ELR (cell line): ENCODE data around the gene AMH.
"Not testable (repeated sequence)": the region's sequence is repeated elsewhere in the genome, so short reads cannot be mapped to it uniquely, and the experiment has no call there.

Source experiments
- DNase-seq: peaks from one replicate; pipeline ENCODE4 v3.0.0-alpha.2; 2015; ENCODE audit warnings: low read depth

AMH gene

GRCh38 chr19:2270423-2271233, 21.5 kb downstream of the AMH start:
- DNase-seq: peak; percentile 89

GRCh38 chr19:2271234-2272103, 22.3 kb downstream of the AMH start:
- peak; percentile 94 for DNase-seq

- DNase-seq: peak; percentile 86
These were observed 24.4 kb downstream of the AMH start for GRCh38 chr19:2273356-2274184.

GRCh38 chr19:2274185-2274711, 25.1 kb downstream of the AMH start:
- DNase-seq: peak; percentile 38

- DNase-seq: peak; percentile 74
These were observed 25.9 kb downstream of the AMH start for GRCh38 chr19:2274931-2275535.

GRCh38 chr19:2275588-2276428, 26.7 kb downstream of the AMH start:
- no peak for DNase-seq

GRCh38 chr19:2276429-2276986, 27.4 kb downstream of the AMH start:
- DNase-seq: no peak

GRCh38 chr19:2277138-2277537, 28.0 kb downstream of the AMH start:
- no peak for DNase-seq

- DNase-seq: no peak
These were observed 29.5 kb downstream of the AMH start for GRCh38 chr19:2278459-2279158.

GRCh38 chr19:2280633-2281264, 31.6 kb downstream of the AMH start:
- DNase-seq: no peak

GRCh38 chr19:2281265-2282061, 32.3 kb downstream of the AMH start:
- DNase-seq: not testable (repeated sequence)

- DNase-seq: peak; percentile 58
These were observed 33.1 kb downstream of the AMH start, which contains the start of gene PEAK3 for GRCh38 chr19:2282062-2282861. Gene PEAK3, minus strand, starts transcription at chr19:2282175. Its CDS starts 1,244 bp downstream, at chr19:2280931.

GRCh38 chr19:2282862-2283237, 33.7 kb downstream of the AMH start:
- no peak for DNase-seq

GRCh38 chr19:2283835-2284507, 34.8 kb downstream of the AMH start:
- no peak for DNase-seq

GRCh38 chr19:2286402-2287140, 37.4 kb downstream of the AMH start:
- no peak for DNase-seq
